Measurements from ENCODE around the gene MYO16. TPM values are rescaled to one million over a fixed set of nuclear protein-coding genes. Genes with fewer than 3 reads are reported as not detected.

MYO16 gene
- total and polyA plus RNA-seq, 2 of the 4 experiments (the other 2 are of a cell fraction): under 0.01 to 0.03 TPM

DNA sequence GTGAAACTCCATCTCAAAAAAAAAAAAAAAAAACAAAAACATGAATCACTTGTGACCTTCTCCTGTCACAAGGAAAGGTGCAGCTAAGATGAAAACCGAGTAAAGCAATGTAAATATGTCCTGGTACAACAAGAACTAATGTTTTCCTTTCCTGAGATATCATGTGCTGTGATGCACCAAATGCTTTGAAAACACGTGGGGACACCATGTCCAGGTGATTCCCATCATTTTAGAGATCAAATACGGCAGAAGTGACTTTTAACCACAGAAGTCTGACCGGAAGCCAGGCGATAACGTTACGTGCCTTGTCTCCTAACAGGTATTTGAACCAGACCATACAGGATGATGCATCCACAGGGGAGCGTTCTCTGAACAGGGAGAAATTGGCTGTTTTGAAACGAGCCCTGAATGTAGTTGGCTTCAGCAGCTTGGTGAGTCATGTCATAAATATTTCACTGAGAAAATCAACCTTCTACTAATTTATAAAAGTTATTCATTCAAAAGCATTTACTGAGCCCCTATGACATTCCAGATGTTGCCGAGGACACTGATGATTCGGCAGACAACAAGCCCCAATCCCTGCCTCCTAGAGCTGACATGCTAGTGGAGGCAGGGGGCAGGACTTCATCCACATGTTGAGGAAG, 328.1 kb downstream of the MYO16 start:
- Histone ChIP-seq H2BK15ac (ENCODE audit: low read depth, low read length) (peak overlapping the region; percentile 71; the same call in 1 of the 3 replicates), H3K4me2 (ENCODE audit: low read depth, low read length) (peak overlapping the region; percentile 66), H3K27ac (ENCODE audit: insufficient read depth, low read length) (peak overlapping the region; percentile 61), H3K36me3 (ENCODE audit: control insufficient read depth, insufficient read depth, low read length) (no peaks in the 10 kb centered on the region), H3K9me3 (ENCODE audit: control insufficient read depth, insufficient read depth, low read length) (no peaks in the 10 kb centered on the region), H4K5ac (ENCODE audit: low read depth, low read length) (no peak overlapping the region), H2AFZ (replicated peaks; ENCODE audit: low read length, poor library complexity) (peak overlapping the region; percentile 83), H3K9ac (ENCODE audit: low read depth, low read length) (peak overlapping the region; percentile 37; the same call in 1 of the 2 replicates), H3K27me3 (ENCODE audit: control insufficient read depth, insufficient read depth, low read length) (no peaks in the 10 kb centered on the region), H2BK5ac (ENCODE audit: low read depth, low read length, poor library complexity, severe bottlenecking) (peak overlapping the region; percentile 49), H3K4me1 (ENCODE audit: control insufficient read depth, insufficient read depth, low read length) (peaks cover 3% of the 10 kb centered on the region), H2BK120ac (ENCODE audit: low read depth, low read length) (peak overlapping the region; percentile 80), H3K14ac (replicated peaks; ENCODE audit: low read depth, low read length) (peak overlapping the region; percentile 47), H3K18ac (ENCODE audit: low read depth, low read length) (no peak overlapping the region), H4K91ac (ENCODE audit: insufficient read depth, low read depth, low read length) (peak overlapping the region; percentile 73), H3K9me1 (ENCODE audit: insufficient read depth, low read length) (no peaks in the 10 kb centered on the region), H3K23ac (ENCODE audit: low read depth, low read length) (no peak overlapping the region), H2BK20ac (ENCODE audit: low read depth, low read length) (peak overlapping the region; percentile 78), H3K79me1 (ENCODE audit: low read depth in 1 of 2, low read length in 2 of 2) (no peaks in the 10 kb centered on the region), H4K8ac (ENCODE audit: low read depth in 2 of 2, low read length in 2 of 2) (peak overlapping the region in 1 of 2 experiments; percentile 34; a peak in 1 of 4 replicates), H3K4me3 (ENCODE audit: insufficient read depth, low read depth, low read length) (no peak overlapping the region), H3K4ac (ENCODE audit: low read depth, low read length) (peak overlapping the region; percentile 79), H3K56ac (ENCODE audit: extremely low read depth, insufficient read depth, low read length) (peak overlapping the region; percentile 35; the same call in 1 of the 2 replicates), H4K20me1 (ENCODE audit: insufficient read depth, low read length) (no peaks in the 10 kb centered on the region), H2AK9ac (replicated peaks; ENCODE audit: low read depth, low read length, poor library complexity) (no peak overlapping the region), H2AK5ac (ENCODE audit: low read depth, low read length) (peak overlapping the region; percentile 82)
- POLR2A ChIA-PET (ENCODE audit: unreplicated experiment): no interaction called here
- intact Hi-C loops (cut with micrococcal nuclease) (no loop called here), dilution Hi-C loops (cut with HindIII; ENCODE audit: low sequenced_read_pairs, unreplicated experiment) (no loop called here), in situ Hi-C loops (cut with MboI; ENCODE audit: low sequenced_read_pairs) (no loop called here)
- TF ChIP-seq SMC3 (IDR thresholded peaks at IDR 0.05; ENCODE audit: low read depth, low read length) (no peak), MAFK (IDR thresholded peaks at IDR 0.05; ENCODE audit: low read depth, low read length) (no peak), ELK1 (IDR thresholded peaks at IDR 0.05; ENCODE audit: borderline replicate concordance, low read depth, low read length) (no peak), MXI1 (IDR thresholded peaks at IDR 0.05; ENCODE audit: borderline replicate concordance, low read depth, low read length) (peak; percentile 33; the same call in 1 of the 2 replicates), FOS (IDR thresholded peaks at IDR 0.05; ENCODE audit: low read depth, low read length) (peak; percentile 76; the same call in 1 of the 2 replicates), BHLHE40 (IDR thresholded peaks at IDR 0.05; ENCODE audit: low read depth, low read length) (no peak; the same call in 1 of the 2 replicates), CHD1 (IDR thresholded peaks at IDR 0.05; ENCODE audit: low read depth, low read length) (no peak), MAZ (IDR thresholded peaks at IDR 0.05; ENCODE audit: borderline replicate concordance, low read depth, low read length) (no peak), RFX5 (IDR thresholded peaks at IDR 0.05; ENCODE audit: low read depth, low read length) (no peak), CTCF (conservative IDR thresholded peaks at IDR 0.05; ENCODE audit: low read depth, low read length) (no peak)
- TF ChIP-seq, protein P1, sequence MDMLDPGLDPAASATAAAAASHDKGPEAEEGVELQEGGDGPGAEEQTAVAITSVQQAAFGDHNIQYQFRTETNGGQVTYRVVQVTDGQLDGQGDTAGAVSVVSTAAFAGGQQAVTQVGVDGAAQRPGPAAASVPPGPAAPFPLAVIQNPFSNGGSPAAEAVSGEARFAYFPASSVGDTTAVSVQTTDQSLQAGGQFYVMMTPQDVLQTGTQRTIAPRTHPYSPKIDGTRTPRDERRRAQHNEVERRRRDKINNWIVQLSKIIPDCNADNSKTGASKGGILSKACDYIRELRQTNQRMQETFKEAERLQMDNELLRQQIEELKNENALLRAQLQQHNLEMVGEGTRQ (IDR thresholded peaks at IDR 0.05; ENCODE audit: low read depth, low read length): no peak
- no TSS peak for BruUV-seq (replicated peaks)
- CTCF ChIA-PET: interaction anchor here (0.8 kb wide), 1 partner anchor 42 kb away, joined by 3 read pairs; no protein-coding TSS in a partner anchor
- 0% methylated on average over 1 of the region's 11 CpGs; no CpG with 5 or more reads in 1 of the 2 experiments for WGBS, 2 experiments (ENCODE audit: extremely low coverage in 2 of 2, insufficient read length in 1 of 2)
- peak; percentile 85 for DNase-seq
- peak; percentile 89 for ATAC-seq (ENCODE audit: low read depth)
